Measurements from ENCODE around the gene SIX3.

- no peak for TF ChIP-seq EZH2 (IDR thresholded peaks at IDR 0.05; ENCODE audit: low read length, unreplicated experiment)
- TF ChIP-seq CTCF (conservative IDR thresholded peaks at IDR 0.05; ENCODE audit: low read depth, low read length), result no peak
Observed at GRCh38 chr2:44954889-44955592, 13.5 kb downstream of the SIX3 start.
